K562 (cell line): ENCODE measurements around the gene MPZL3. TPM values are rescaled to one million over a fixed set of nuclear protein-coding genes. Genes with fewer than 3 reads are reported as not detected.

Source experiments
- BDP1 ChIP-seq: IDR thresholded peaks from 3 replicates; pipeline ENCODE4 v1.6.1; 2011; ENCODE audit not compliant: insufficient read length, insufficient read depth
- CC2D1A ChIP-seq: fragments of 450-650 bp; IDR thresholded peaks from 2 replicates; pipeline ENCODE4 v1.6.1; 2017; ENCODE audit warnings: mild to moderate bottlenecking
- FOXA3 ChIP-seq, 2 experiments: fragments of 450-650 bp in 1 of 2; sonication (generic) in 1 of 2; formaldehyde crosslinking; IDR thresholded peaks in 1 of 2; conservative IDR thresholded peaks in 1 of 2; 2 replicates each; pipeline versions ENCODE4 v1.4.0 to v1.8.0; 2020 to 2022; ENCODE audit warnings: mild to moderate bottlenecking in 2 of 2, missing genetic modification reagents in 1 of 2
- HSF4 ChIP-seq: fragments of 250-450 bp; sonication (Bioruptor Pico); IDR thresholded peaks from 2 replicates; pipeline ENCODE4 v2.1.2; 2022; ENCODE audit warnings: mild to moderate bottlenecking, moderate library complexity, borderline replicate concordance
- IFI16 ChIP-seq: fragments of 250-450 bp; sonication (Bioruptor Pico); IDR thresholded peaks from 2 replicates; pipeline ENCODE4 v2.1.2; 2022; ENCODE audit warnings: mild to moderate bottlenecking, inconsistent platforms
- JUND ChIP-seq, 2 experiments: IDR thresholded peaks; 2 replicates in 1 of 2; 3 replicates in 1 of 2; pipeline ENCODE4 v1.6.1; 2011; ENCODE audit warnings: borderline replicate concordance in 2 of 2, low read depth in 2 of 2, low read length in 2 of 2, improper control_type of control experiment in 1 of 2, missing biosample characterization in 1 of 2, missing genetic modification characterization in 1 of 2, missing genetic modification reagents in 1 of 2
- MYC ChIP-seq, 2 experiments: fragments of 250-450 bp in 1 of 2; sonication (Bioruptor Pico) in 1 of 2; IDR thresholded peaks; 2 replicates each; pipeline versions ENCODE4 v1.5.1 to v1.6.1; 2012 to 2021; ENCODE audit warnings: low read depth in 2 of 2, borderline replicate concordance in 1 of 2, improper control_type of control experiment in 1 of 2, low read length in 1 of 2, mild to moderate bottlenecking in 1 of 2, moderate library complexity in 1 of 2
- NFE2L1 ChIP-seq: fragments of 450-650 bp; IDR thresholded peaks from 2 replicates; pipeline ENCODE4 v1.6.1; 2016; ENCODE audit warnings: missing genetic modification characterization, low read depth, mild to moderate bottlenecking, missing compliant biosample characterization, moderate library complexity, borderline replicate concordance
- PPARD ChIP-seq: fragments of 250-450 bp; sonication (Bioruptor Pico); IDR thresholded peaks from 2 replicates; pipeline ENCODE4 v1.8.0; 2022; ENCODE audit warnings: inconsistent platforms, mild to moderate bottlenecking, moderate library complexity
- RAD21 ChIP-seq, 2 experiments: fragments of 250-450 bp in 1 of 2; fragments of 450-650 bp in 1 of 2; sonication (Bioruptor Pico) in 1 of 2; formaldehyde crosslinking in 1 of 2; IDR thresholded peaks in 1 of 2; conservative IDR thresholded peaks in 1 of 2; 2 replicates each; pipeline versions ENCODE4 v1.4.0 to v1.8.0; 2020 to 2022; ENCODE audit warnings: mild to moderate bottlenecking in 2 of 2, moderate library complexity in 1 of 2
- SREBF1 ChIP-seq: fragments of 150-350 bp; IDR thresholded peaks from 2 replicates; pipeline ENCODE4 v1.6.1; 2014; ENCODE audit warnings: antibody characterized with exemption, low read depth, low read length, borderline replicate concordance
- ZNF146 ChIP-seq: IDR thresholded peaks from one replicate; pipeline ENCODE4 v1.6.1; 2018; ENCODE audit warnings: missing compliant biosample characterization; ENCODE audit not compliant: unreplicated experiment
- ZNF175 ChIP-seq: fragments of 200-800 bp; sonication (Bioruptor generic); IDR thresholded peaks from 2 replicates; pipeline ENCODE4 v1.6.1; 2016; ENCODE audit warnings: low read depth, mild to moderate bottlenecking, missing genetic modification characterization, missing compliant biosample characterization
- ZNF551 ChIP-seq: fragments of 250-450 bp; sonication (Bioruptor Pico); IDR thresholded peaks from 2 replicates; pipeline ENCODE4 v1.5.0; 2021; ENCODE audit warnings: mild to moderate bottlenecking, moderate library complexity
- ZNF586 ChIP-seq: fragments of 450-650 bp; formaldehyde crosslinking; conservative IDR thresholded peaks from 2 replicates; pipeline ENCODE4 v1.4.0; 2020; ENCODE audit warnings: mild to moderate bottlenecking, moderate library complexity
- ZNF75A ChIP-seq: fragments of 450-650 bp; formaldehyde crosslinking; IDR thresholded peaks from 2 replicates; pipeline ENCODE4 v1.4.0; 2020; ENCODE audit warnings: mild to moderate bottlenecking
- polyA plus RNA-seq, 8 experiments: library from polyadenylated mRNA; depleted of rRNA in 4 of 8; stranded (reverse) in 5 of 8; unstranded in 3 of 8; fragments of >200 nt; fragmentation: Nextera tagmentation in 2 of 8; fragmentation: Illumina TruSeq in 1 of 8; extraction: Ambion mirVana in 2 of 8; extraction: Trizol in 1 of 8; gene quantifications; 2 replicates each; pipeline versions ENCODE4 v1.2.1 to v1.2.3, GENCODE V29; 2011 to 2014; ENCODE audit warnings: inconsistent platforms in 1 of 8, missing spikeins in 1 of 8
- total RNA-seq, 7 experiments: library from RNA; depleted of rRNA in 6 of 7; stranded (reverse); fragments of >200 nt in 6 of 7; fragmentation: Illumina TruSeq in 2 of 7; extraction: Trizol in 2 of 7; gene quantifications; 2 replicates each; pipeline versions ENCODE4 v1.2.1 to v1.2.3, GENCODE V29; 2011 to 2021; ENCODE audit warnings: low replicate concordance in 1 of 7
- TF ChIP-seq, protein P1 (sequence below), 2 experiments: IDR thresholded peaks in 1 of 2; conservative IDR thresholded peaks in 1 of 2; 2 replicates each; pipeline ENCODE4 v1.6.1; 2016; ENCODE audit warnings: low read depth in 2 of 2, mild to moderate bottlenecking in 1 of 2, missing compliant biosample characterization in 1 of 2, missing genetic modification characterization in 1 of 2, moderate library complexity in 1 of 2

Gene MPZL3
- total and polyA plus RNA-seq, 9 of the 15 experiments (the other 6 are each of a cell fraction or from before 2014, with no cell fraction given), result 0.97 to 2.9 (median 1.6) TPM

DNA sequence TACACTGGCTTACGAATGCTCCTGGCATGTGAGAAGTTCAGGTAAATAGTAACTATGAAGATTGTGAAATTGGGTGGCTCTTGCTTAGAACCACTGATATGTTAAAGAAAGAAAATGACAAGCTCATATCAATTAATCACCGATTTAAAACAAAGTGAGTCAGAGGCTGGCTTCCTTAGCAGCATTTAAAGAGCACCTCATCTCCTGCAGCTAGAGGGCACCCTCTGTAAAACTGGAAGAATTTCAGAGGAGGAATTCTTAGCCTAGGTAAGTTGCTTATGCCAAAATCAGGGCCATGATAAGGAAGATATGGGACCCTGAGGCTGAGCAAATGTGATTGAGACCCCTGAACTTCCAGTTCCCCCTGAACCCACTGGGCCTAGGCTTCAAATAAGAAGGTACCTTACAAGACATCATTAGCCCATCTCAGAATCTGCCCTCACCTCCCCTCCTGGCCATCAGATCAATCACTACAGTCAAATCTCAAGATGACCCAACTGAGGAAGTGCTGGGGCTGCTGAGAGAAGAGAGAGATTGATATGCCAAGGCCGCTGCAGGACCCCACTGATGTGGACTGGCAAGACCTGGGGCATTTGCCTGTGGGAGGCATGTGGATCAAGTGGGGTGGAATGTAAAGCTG, 43.8 kb upstream of the MPZL3 start (continued):
- no peak for TF ChIP-seq ZNF75A (CRISPR knock-in tag)
- TF ChIP-seq, protein P1, sequence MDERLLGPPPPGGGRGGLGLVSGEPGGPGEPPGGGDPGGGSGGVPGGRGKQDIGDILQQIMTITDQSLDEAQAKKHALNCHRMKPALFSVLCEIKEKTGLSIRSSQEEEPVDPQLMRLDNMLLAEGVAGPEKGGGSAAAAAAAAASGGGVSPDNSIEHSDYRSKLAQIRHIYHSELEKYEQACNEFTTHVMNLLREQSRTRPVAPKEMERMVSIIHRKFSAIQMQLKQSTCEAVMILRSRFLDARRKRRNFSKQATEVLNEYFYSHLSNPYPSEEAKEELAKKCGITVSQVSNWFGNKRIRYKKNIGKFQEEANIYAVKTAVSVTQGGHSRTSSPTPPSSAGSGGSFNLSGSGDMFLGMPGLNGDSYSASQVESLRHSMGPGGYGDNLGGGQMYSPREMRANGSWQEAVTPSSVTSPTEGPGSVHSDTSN (CRISPR knock-in tag; IDR thresholded peaks at IDR 0.05; ENCODE audit: low read depth), result no peak
- TF ChIP-seq, protein P1 (tag; conservative IDR thresholded peaks at IDR 0.05; ENCODE audit: low read depth), result 0 out of 2 replicates have a peak, but pooled peaks have one; percentile 40
- no peak for TF ChIP-seq ZNF551 (CRISPR knock-in tag)
- TF ChIP-seq ZNF586 (CRISPR knock-in tag), result no peak
- TF ChIP-seq NFE2L1, result no peak
- no peak for TF ChIP-seq CC2D1A
- TF ChIP-seq SREBF1, result no peak
- peak; percentile 45; the same call in 1 of the 2 replicates for TF ChIP-seq JUND (IDR thresholded peaks at IDR 0.05; ENCODE audit: borderline replicate concordance, low read depth, low read length)
- TF ChIP-seq JUND (tag; IDR thresholded peaks at IDR 0.05; ENCODE audit: borderline replicate concordance, low read depth, low read length), result no peak
- TF ChIP-seq MYC (IDR thresholded peaks at IDR 0.05; ENCODE audit: low read depth, low read length), result no peak
- no peak for TF ChIP-seq MYC (CRISPR knock-in tag; IDR thresholded peaks at IDR 0.05; ENCODE audit: borderline replicate concordance, low read depth)
- TF ChIP-seq ZNF175 (CRISPR knock-in tag), result no peak
- no peak for TF ChIP-seq ZNF146
- TF ChIP-seq BDP1, result no peak
- peak; percentile 70 to 85 for TF ChIP-seq RAD21 (CRISPR knock-in tag; conservative IDR thresholded peaks at IDR 0.05 in 1 of 2, IDR thresholded peaks at IDR 0.05 in 1 of 2)
- TF ChIP-seq IFI16 (CRISPR knock-in tag), result no peak
- TF ChIP-seq PPARD (CRISPR knock-in tag), result no peak
- TF ChIP-seq HSF4 (CRISPR knock-in tag), result no peak
- TF ChIP-seq FOXA3 (CRISPR knock-in tag; conservative IDR thresholded peaks at IDR 0.05 in 1 of 2, IDR thresholded peaks at IDR 0.05 in 1 of 2), result no peak
- TF ChIP-seq, all 486 proteins: peak for 9
